HEK293T (cell line): ENCODE data around the gene COL5A1.

Experiments used
- ARNT ChIP-seq: fragments of 450-650 bp; IDR thresholded peaks from 2 replicates; pipeline ENCODE4 v1.6.1; 2017; ENCODE audit warnings: mild to moderate bottlenecking
- BHLHE40 ChIP-seq: fragments of 450-650 bp; IDR thresholded peaks from 2 replicates; pipeline ENCODE4 v1.6.1; 2016; ENCODE audit warnings: mild to moderate bottlenecking, moderate library complexity, borderline replicate concordance
- ELF4 ChIP-seq: fragments of 450-650 bp; IDR thresholded peaks from 2 replicates; pipeline ENCODE4 v1.6.1; 2017; ENCODE audit warnings: antibody characterized with exemption
- FOXA1 ChIP-seq: fragments of 450-650 bp; IDR thresholded peaks from 2 replicates; pipeline ENCODE4 v1.6.1; 2016; ENCODE audit warnings: mild to moderate bottlenecking
- FOXK2 ChIP-seq: fragments of 450-650 bp; IDR thresholded peaks from 2 replicates; pipeline ENCODE4 v1.6.1; 2016; ENCODE audit warnings: mild to moderate bottlenecking
- FOXM1 ChIP-seq: fragments of 450-650 bp; IDR thresholded peaks from 2 replicates; pipeline ENCODE4 v1.6.1; 2017; ENCODE audit warnings: mild to moderate bottlenecking, borderline replicate concordance
- LEF1 ChIP-seq: fragments of 450-650 bp; IDR thresholded peaks from 2 replicates; pipeline ENCODE4 v1.6.1; 2017; ENCODE audit warnings: mild to moderate bottlenecking, borderline replicate concordance
- NFRKB ChIP-seq: fragments of 450-650 bp; IDR thresholded peaks from 2 replicates; pipeline ENCODE4 v1.6.1; 2016; ENCODE audit warnings: mild to moderate bottlenecking, moderate library complexity
- PKNOX1 ChIP-seq: fragments of 450-650 bp; IDR thresholded peaks from 2 replicates; pipeline ENCODE4 v1.6.1; 2016
- SP1 ChIP-seq: fragments of 450-650 bp; IDR thresholded peaks from 2 replicates; pipeline ENCODE4 v1.6.1; 2017
- SUZ12 ChIP-seq: fragments of 450-650 bp; IDR thresholded peaks from 2 replicates; pipeline ENCODE4 v1.6.1; 2016; ENCODE audit warnings: mild to moderate bottlenecking
- TARDBP ChIP-seq: fragments of 450-650 bp; IDR thresholded peaks from 2 replicates; pipeline ENCODE4 v1.6.1; 2016
- ZNF384 ChIP-seq: fragments of 450-650 bp; IDR thresholded peaks from 2 replicates; pipeline ENCODE4 v1.6.1; 2016

- TF ChIP-seq TARDBP (no peak), NFRKB (no peak), SP1 (no peak), BHLHE40 (no peak), ZNF384 (no peak), PKNOX1 (no peak), FOXK2 (no peak), ARNT (no peak), ELF4 (no peak), FOXM1 (no peak), FOXA1 (no peak), LEF1 (no peak), SUZ12 (no peak)
Measured at GRCh38 chr9:134600836-134601638, 40.6 kb upstream of the COL5A1 start.
